SKM-1 (cell line): ENCODE data around the gene PTPRN2.

Experiments used
- DNase-seq: peaks from one replicate; lab custom pipeline; 2025; ENCODE audit not compliant: unreplicated experiment; lab: John Stamatoyannopoulos, UW

PTPRN2 gene

DNA sequence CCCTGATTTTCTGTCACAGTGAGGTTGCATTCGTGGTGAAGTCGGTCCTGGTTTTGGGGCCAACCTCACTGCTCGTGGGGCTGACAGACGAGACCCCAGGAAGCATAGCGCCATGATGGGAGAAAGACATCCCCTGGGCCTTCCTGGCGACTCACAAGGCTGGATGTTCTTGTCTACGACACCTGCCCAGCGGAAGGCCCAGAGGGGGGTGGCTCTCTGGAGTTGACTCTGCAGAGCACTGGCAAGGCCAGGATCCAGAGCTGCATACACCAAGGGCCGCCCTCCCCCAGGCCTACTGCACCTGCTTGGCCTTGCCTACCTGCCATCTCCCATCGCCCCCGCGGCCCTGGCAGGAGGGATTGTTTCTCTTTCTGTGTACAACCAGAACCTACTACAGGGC lies 608.9 kb downstream of the PTPRN2 start:
- no peak for DNase-seq

DNA sequence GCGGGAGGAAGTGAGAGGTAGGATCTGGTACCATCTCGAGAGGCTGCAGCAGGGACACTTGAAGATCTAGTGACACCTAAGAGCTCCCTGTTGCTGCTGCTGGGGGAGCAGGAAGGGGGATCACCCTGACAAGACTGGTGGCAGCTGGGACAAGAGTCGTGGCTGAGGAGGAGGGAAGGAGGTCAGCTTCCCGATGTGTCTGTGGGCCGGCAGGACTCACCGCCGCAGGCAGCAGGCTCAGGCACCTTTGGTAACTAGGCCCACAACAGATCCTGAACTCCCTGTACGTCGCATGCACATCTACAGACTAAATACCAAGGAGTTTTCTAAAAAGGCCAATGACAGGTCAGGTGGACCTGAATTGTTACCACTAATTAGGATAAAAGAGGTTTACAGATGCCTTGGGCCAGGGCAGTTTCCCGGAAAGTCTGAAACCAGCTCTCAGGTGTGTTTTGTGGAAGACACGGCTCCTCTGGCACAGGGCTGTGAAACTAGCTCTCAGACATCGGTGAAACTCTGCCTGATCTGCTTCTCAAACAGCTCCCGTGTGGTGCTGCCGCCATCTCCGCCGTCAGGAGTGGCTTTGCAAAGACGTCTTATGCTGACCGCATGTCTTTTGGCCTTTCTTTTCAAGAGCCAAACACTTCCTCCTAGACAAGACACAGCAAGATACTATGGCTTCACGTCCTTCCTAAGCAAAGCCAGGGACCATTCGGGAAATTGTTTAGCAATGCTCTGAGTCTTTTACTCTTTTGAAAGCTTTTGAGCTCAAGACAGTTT lies 609.7 kb downstream of the PTPRN2 start:
- no peak for DNase-seq

DNA sequence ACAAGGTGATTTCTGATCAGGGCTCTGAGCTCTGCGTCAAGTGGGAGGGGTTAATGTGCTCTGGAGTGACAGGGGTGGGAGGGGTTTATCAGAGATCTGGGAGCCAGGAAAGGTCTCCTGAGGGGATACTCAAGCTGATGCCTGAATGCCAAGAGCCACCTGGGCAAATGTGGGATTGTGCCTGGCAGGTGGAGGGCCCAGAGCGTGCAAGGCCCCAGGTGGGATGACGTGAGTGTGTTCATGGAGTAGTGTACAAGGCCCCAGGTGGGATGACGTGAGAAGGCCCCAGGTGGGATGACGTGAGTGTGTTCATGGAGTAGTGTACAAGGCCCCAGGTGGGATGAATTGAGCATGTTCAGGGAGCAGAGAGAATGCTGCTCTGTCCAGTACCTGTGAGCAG lies 610.3 kb downstream of the PTPRN2 start:
- no peak for DNase-seq

DNA sequence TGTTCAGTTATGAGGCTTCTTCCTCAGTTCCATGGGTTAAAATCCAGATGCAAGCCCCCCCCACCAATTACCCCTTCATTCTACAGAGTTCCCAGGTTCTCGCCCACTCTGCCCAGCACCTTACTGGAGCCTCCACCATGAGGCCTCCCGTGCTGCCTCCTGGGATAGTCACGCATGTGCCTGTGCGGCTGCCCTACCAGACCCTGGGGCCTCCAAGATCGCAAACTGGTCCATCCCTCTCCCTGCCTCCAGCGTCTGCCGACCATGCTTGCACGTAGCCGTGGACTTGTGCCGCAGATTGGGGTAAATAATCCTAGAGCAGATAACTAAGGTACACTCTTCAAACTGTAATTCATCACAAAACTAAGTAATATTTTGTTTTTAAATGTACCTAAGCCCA lies 611.2 kb downstream of the PTPRN2 start:
- DNase-seq, result no peak

- DNase-seq, result no peak
Observed at GRCh38 chr7:157975401-157976372, 611.9 kb downstream of the PTPRN2 start.

- no peak for DNase-seq
Observed at GRCh38 chr7:157974678-157975230, 612.9 kb downstream of the PTPRN2 start.

DNA sequence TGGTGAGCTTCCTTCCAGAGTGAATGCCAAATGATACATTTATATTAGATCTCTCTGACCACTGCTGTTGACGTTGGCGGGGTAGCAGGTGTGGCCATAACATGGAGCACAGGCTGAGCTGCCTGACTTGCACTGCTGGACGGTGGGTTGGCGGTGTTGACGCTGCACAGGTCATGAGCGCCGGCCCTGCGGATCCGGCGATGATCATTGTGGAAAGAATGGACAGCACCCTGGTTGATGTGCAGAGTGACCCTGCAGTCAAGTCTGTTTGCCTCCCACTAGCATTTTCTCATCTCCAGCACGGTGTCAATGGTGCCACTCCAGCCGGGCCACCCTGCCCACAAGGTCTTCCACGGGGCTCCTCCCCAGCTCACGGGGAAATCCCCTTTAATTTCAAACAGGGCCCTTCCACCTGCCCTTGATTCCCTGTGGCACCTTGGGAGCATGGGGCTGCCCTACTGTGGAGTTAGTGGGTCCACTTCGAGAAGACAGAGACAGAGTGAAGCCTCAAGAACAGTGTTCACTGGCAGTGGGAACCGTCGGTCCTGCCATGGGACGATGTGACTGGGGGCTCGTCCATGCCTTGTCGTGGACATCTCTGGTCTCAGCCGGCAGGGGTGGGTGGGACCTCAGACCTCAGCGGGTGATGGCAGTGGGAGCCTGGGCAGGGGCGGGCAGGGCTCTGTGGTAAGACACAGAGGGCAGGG lies 613.5 kb downstream of the PTPRN2 start:
- DNase-seq, result no peak

DNA sequence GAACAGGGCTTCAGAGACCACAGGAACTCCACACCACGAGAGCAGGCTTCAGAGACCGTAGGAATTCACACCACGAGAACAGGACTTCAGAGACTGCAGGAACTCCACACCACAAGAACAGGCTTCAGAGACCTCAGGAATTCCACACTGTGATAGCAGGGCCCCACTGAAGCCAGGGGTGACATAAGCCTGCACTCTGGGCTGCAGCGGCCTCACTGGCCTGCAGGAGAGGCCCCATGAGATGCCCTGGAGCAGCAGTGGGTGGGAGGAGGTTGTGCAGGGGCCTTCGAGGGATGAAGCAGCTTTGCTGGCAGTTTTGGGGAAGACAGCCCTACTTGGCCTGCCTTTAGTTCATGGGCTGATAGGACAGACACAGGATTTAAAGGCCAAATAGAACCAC lies 614.7 kb downstream of the PTPRN2 start:
- DNase-seq, result no peak

DNA sequence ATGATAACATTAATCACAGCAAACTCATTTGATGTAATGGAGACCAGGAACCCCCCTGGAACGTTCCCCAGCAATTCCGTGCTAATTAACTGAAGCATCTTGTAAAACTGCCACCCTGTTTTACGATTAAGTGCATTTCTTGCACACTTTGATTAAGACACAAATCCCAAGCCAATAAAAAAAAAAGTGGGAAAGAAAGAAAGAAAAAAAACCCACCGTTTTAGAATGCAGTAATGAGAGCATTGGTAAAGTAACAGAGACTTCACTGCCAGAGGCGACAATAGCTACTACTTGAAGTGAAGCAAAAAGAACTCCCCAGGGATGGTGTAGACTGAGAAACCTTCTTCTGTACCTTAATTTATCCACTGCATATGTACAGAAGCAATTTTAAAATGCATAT lies 616.1 kb downstream of the PTPRN2 start:
- DNase-seq, result no peak

DNA sequence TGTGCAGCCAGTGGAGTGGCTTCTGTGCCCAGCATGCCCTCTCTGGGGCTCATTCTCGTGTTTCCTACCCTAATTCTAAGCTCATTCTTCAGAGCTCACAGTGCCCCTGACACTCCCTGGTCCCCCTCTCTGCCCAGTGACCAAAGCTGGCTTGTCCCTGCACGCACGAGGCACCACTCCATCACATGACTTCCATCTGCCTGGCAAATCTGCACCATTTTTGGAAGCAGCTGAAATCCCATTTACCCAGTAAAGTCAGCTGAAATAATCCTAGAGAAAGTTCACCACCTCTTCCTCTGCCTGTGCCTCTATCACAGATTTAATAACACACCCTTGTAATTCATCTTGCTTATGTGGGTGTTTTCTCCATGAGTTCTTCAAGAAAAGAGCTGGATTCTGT lies 616.9 kb downstream of the PTPRN2 start:
- DNase-seq, result no peak

DNA sequence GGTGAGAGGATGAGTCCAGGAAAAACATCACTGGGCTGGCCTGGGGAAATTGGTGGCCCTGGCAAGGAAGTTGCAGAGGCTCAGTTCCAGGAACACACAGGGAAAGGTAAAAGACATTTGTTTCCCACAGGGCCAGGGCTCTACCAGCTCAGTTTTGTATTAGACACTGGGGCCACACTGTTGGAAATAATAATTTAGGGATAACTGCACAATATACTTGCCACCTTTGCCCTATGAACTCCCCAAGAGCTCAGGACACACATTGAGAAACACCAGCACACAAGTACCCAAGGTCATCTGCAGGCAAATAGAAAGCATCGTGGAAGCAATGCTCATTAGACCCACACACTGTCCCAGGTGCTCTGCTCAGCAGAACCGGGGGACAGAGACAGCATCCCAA lies 617.6 kb downstream of the PTPRN2 start:
- DNase-seq, result no peak

DNA sequence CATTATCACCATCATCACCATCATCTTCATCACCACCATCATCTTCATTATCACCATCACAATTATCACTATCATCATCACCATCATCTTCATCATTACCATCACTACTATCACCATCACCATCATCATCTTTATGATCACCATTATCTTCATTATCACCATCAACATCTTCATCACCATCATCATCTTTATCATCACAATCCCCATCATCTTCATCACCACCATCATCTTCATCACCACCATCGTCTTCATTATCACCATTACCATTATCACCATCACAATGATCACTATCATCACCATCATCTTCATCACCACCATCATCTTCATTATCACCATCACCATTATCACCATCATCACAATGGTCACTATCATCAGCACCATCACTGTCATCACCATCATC lies 621.1 kb downstream of the PTPRN2 start:
- no peak for DNase-seq

DNA sequence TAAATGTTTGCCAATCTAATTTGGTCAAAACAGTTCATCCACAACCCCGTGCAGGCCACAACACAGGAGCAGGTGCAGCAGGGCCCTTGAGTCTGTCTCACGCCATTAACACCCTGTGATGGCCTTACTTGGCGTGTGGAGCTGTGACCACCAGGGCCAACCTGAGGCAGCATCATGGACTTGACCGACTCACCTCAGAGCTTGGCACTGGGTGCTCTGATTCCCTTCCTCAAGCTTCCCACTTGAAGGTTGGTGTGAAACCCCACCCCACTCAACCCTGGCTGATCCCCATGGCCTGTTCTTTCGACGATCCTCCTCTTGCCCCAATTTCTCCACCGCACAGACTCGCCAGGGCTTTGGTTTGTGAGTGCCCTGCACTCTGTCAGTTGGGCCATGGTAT lies 623.1 kb downstream of the PTPRN2 start:
- no peak for DNase-seq

DNA sequence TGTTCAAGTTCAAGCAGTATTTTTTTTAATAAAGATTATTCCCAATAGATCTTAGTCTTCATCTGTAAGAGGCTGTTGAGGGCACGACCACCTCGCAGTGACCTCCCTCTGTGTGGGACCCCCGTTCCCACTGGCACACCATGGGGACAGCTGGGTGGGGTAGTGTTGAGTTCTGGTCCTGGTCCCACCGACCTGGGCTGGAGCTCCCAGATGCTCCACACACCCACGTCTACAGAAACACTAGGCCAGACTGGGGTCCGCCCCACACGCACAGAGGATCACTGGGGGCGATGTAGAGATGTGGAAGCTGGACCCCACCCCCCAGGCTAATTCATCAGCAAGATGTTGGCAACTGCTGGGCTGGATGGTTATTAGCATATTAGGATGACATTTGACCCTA lies 623.6 kb downstream of the PTPRN2 start:
- no peak for DNase-seq

- DNase-seq, result no peak
Observed at GRCh38 chr7:157963526-157963925, 624.1 kb downstream of the PTPRN2 start.

DNA sequence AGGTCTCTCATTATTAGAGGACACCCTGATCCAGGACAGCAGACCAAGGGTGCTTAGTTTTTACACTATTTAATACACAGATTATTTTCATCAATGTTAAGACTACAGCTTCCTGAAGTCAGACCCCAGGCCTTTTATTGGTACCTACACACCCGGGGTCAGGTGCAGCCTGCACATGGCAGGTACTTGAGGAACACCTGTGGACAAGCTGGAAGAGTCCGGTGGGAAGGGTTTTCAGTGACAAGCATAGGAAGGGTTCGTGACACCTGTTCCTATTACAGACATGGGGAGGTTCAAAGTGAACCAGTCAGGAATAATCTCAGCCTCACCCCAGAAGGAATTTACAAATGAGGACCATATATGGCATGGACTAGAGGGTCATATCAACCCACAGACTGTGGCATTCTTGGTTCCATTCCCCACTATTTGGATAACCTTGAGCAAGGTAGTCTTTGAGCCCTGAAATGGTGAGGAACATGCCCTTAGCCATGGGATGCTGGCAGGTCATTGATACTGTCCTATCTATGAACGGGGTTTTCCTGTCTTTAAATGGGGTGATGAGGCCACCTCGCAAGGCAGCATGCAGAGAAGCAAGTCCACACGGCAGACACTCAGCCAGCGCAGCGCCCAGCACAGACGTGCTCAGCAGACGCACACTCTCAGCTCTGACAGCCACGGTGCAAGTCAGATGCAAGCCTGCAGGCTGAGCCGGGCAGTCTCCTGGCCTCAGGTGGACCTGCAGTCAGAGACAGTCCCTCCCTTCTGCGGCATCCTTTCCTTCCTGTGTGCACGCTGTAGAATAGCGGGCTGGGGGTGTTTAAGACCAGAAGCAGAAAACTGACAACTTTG lies 624.9 kb downstream of the PTPRN2 start:
- no peak for DNase-seq

DNA sequence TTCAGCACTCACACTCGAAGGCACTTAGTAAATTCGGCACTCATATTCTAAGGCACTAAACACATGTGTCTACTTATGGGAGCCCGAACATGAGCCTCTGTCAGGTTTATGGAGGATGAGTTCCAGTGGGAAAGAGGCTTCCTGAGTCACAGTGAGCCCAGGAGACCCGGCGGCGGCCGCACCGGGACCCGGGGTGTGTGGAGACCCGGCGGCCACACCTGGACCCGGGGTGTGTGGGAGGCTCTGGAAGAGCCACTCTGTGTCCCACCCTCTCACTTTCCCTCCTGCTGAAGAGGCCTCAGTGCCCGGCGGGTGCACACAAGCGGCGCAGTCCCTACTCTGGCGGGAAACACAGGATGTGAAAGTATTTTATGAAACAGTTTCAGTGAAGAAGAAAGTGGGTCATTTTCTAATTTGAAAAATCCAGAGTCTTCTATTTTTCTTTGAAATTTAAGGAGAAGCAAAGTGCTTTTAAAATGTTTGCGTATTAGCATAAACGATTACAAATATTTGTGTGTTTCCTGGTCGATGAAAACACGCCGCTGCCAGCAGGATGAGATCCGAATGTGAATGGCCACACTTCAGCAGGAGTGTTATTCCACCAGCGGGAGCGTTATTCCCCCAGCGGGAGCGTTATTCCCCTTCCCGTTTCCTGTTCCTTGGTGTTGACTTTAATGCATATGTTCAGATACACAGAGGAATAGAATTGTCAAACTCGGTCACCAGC lies 625.7 kb downstream of the PTPRN2 start:
- no peak for DNase-seq

DNA sequence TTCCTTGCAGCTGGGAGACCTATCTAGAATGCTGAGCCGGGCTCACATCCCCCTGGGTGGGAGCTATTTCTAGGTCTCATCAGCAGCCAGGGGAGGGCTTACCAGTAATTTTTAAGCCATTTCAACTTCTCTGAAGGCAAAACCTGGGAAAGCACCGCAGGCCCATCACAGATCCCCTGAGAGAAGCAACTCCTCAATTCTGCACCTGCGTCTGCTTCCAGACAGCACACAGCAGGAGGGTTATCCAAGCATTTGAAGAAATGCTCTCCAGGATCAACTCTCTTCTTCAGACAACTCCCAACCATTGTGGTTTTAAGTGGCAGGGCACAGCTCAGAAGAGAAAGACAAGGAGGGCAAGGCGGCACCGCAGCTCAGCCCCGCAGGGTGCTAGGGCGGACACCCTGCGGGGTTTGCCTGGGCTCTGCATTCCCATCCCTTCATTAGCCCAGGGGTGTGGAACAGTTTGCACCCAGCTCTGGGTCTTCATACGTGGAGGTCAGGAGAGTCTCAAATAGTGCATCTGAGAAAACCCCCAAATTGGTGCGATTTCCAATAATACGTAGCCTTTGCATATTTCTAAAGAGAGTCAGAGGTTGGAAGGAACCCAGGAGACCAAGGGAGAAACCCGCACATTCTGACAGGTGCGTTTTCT lies 632.1 kb downstream of the PTPRN2 start:
- DNase-seq, result no peak

DNA sequence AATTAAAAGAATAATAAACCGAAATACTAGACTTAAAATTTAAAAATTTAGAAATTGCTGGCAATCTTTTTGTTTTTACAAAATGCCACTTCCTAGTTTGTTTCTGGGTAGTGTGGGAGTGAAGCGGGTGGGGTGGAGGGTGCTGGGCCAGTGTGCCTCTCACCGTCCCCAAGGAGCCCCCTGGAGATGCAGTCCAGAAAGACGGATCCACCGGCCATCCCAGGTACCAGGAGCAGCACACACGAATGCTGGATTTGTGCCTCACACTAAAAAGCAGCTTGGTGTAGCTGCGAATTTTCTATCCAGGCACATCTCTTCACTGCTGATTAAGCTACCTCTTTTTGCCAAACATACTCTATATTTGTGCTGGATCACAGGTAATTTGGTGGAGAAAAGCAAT lies 632.7 kb downstream of the PTPRN2 start:
- no peak for DNase-seq
